Right kidney (tissue), 9 donors: ENCODE measurements around the gene RNF181.
"Not testable (repeated sequence)": the region's sequence is repeated elsewhere in the genome, so short reads cannot be mapped to it uniquely, and the experiment has no call there.

Source experiments
- DNase-seq: peaks from one replicate; pipeline ENCODE4 v3.0.0-alpha.2; 2016
- long read RNA-seq, 8 donors: transcript quantifications; one replicate each; lab custom pipeline, GENCODE V29; 2026

Gene RNF181
- long read RNA-seq, donor 1, transcript RNF181-201 (5 exons, 569 nt) = major isoform, 141 of 178 reads
- long read RNA-seq, donor 1, partial matches to known transcripts = 13 of 178 reads
- long read RNA-seq, donor 1, other reads (novel, unspliced or antisense) = 12 of 178 reads
- long read RNA-seq, donor 2, transcript RNF181-201 (5 exons, 569 nt) = major isoform, 75 of 104 reads
- long read RNA-seq, donor 2, partial matches to known transcripts = 17 of 104 reads
- long read RNA-seq, donor 2, other reads (novel, unspliced or antisense) = 7 of 104 reads
- long read RNA-seq, donor 3, transcript RNF181-201 (5 exons, 569 nt) = major isoform, 58 of 65 reads
- long read RNA-seq, donor 3, partial matches to known transcripts = 5 of 65 reads
- long read RNA-seq, donor 3, other reads (novel, unspliced or antisense) = 0 of 65 reads
- long read RNA-seq, donor 4, transcript RNF181-201 (5 exons, 569 nt) = major isoform, 81 of 148 reads
- long read RNA-seq, donor 4, transcript RNF181-204 (5 exons, 535 nt) = minor isoform, 5 of 148 reads
- long read RNA-seq, donor 4, partial matches to known transcripts = 57 of 148 reads
- long read RNA-seq, donor 4, other reads (novel, unspliced or antisense) = 5 of 148 reads
- long read RNA-seq, donor 5, transcript RNF181-201 (5 exons, 569 nt) = major isoform, 99 of 106 reads
- long read RNA-seq, donor 5, partial matches to known transcripts = 0 of 106 reads
- long read RNA-seq, donor 5, other reads (novel, unspliced or antisense) = 0 of 106 reads
- long read RNA-seq, donor 6, transcript RNF181-201 (5 exons, 569 nt) = major isoform, 94 of 114 reads
- long read RNA-seq, donor 6, partial matches to known transcripts = 11 of 114 reads
- long read RNA-seq, donor 6, other reads (novel, unspliced or antisense) = 6 of 114 reads
- long read RNA-seq, donor 7, transcript RNF181-204 (5 exons, 535 nt) = minor isoform, 7 of 173 reads
- long read RNA-seq, donor 7, transcript RNF181-201 (5 exons, 569 nt) = major isoform, 134 of 173 reads
- long read RNA-seq, donor 7, partial matches to known transcripts = 19 of 173 reads
- long read RNA-seq, donor 7, other reads (novel, unspliced or antisense) = 9 of 173 reads
- long read RNA-seq, donor 8, transcript RNF181-204 (5 exons, 535 nt) = minor isoform, 6 of 101 reads
- long read RNA-seq, donor 8, transcript RNF181-201 (5 exons, 569 nt) = major isoform, 75 of 101 reads
- long read RNA-seq, donor 8, transcript RNF181-205 (4 exons, 559 nt) = minor isoform, 6 of 101 reads
- long read RNA-seq, donor 8, partial matches to known transcripts = 6 of 101 reads
- long read RNA-seq, donor 8, other reads (novel, unspliced or antisense) = 7 of 101 reads

DNA sequence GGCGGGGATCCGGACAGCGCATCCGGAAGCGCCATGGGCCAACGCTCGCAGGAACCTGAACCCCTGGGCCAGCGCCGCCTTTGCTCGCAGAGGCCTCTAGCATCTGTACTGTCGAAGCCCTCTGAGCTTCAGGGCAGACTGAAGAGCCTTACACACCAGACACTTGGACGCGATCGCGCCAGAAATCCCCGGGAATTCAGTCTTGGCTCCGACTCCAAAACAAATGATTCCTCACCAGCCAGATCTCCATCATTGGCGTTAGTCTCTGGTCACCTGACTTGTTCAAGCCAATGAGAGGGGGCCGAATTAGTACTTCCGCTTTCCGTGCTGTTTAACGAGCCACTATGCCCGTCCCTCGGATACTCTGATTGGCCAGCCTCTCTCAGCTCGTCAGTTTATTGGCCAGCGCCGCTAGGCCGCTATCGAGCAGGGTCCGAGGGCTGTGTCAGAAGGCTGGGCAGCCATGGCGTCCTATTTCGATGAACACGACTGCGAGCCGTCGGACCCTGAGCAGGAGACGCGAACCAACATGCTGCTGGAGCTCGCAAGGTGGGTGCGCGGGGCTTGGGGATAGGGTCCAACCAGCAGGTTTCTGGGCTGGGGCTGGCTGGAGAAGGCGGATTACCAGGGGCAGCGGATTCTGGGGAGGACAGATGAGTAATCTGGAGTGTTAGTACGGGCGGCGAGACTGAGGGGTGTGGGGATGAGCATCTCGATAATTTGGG, at the start of gene RNF181:
RNF181 (plus strand) TSS at position 445 of the 725 bp plus-strand sequence; CDS start at position 464, 19 bp downstream.
- peak; percentile 88 for DNase-seq

GRCh38 chr2:85545780-85546240, 49.7 kb upstream of the RNF181 start:
- DNase-seq = no peak

- DNase-seq = no peak
Observed at GRCh38 chr2:85547089-85547858, 48.3 kb upstream of the RNF181 start.

GRCh38 chr2:85547859-85548607, 47.5 kb upstream of the RNF181 start:
- no peak for DNase-seq

DNA sequence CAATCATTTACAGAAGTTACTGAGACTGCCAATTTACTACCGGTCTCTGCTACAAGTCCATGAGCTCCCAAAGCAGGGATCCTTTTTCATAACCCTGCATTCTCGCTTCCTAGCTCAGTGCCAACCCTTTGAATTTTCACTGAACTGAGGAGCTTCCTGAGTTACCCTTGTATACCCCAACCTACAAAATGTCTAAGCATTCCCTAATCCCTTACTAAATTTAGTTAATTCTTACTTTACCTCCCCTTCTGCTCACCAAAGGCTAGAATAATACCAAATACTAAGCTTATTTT, 47.0 kb upstream of the RNF181 start:
- DNase-seq = no peak

- DNase-seq = no peak
Observed at GRCh38 chr2:85549095-85549494, 46.5 kb upstream of the RNF181 start.

- no peak for DNase-seq
Observed at GRCh38 chr2:85549826-85550225, 45.7 kb upstream of the RNF181 start.

DNA sequence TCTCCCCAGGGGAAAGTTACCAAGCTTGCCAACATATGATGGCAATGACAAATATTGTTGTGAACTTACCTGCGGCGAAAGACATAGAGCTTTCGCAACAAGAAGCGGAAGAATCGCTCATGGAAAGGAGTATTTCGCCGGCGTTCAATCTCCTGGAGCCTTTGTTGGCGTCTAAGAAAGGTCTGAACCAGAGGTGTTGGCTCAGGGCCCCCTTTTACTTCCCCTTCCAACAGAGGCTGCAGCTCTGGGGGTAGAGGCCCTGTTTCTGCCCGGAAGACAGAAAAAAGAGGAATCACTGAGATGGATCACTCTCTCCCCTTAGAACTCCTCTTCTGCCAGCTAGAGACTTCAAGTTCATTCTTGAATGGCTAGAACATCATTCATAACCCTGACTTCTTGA, 45.1 kb upstream of the RNF181 start:
- no peak for DNase-seq

DNA sequence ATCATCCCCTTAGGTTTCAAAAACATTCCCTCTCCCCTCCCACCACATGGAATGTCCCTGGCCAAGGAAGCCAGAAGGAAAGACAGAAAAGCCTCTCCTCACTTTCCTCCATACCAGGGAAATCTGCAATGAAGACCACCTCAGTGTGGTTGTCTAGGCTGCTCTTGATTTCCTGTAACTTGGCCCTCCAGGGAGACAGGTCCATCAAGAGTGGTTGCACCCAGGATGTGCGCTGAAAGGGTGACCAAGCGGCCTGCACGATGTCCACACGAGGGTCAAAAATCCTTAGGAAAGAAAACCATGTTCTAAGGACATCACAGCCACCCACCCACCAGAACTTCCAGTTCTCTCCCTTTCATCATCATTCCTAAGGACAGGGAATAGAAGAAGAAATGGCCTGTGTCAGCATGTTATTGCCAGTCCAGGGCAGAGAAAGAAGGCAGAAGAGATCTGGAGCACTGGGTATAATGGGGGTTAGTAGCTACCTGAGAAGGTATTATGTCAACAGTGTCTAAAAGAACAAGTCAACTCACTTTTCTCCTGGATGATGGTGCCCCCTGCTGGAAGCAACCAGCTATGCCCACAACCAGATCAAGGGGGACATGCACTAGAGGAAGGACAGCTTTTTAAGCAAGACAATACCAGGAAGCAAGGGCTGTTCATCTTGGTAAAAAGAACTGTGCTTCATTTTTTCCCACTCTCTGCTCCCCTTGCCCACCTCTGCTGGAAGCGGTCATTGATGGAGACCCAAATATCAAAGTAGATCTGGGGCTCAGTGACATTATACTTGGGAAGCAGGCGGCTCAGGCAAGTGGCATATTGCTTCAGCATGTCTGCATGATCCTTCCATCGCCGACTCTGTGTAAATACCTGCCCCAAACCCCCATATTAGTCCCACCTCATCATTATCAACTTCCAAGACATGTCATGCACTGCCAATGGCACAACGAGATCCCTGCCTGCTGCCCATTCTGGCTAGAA, 43.6 kb upstream of the RNF181 start:
- DNase-seq = peak; percentile 58

- no peak for DNase-seq
Observed at GRCh38 chr2:85553184-85553583, 42.4 kb upstream of the RNF181 start.

- no peak for DNase-seq
Observed at GRCh38 chr2:85554980-85555612, 40.4 kb upstream of the RNF181 start.

DNA sequence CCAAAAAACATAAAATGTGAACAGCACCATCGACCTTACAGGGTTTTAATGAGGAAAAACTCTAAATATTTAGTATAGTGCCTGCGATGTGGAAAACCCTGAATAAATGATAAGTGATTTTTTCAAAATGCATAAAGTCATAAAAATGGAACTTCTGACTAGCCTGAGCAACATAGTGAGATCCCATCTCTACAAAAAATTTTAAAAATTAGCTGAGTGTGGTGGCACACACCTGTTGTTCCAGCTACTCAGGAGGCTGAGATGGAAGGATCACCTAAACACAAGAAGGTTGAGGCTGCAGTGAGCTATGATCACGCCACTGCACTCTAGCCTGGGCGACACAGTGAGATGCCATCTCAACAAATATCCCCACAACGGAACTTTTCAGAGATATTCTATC, 38.4 kb upstream of the RNF181 start:
- no peak for DNase-seq

DNA sequence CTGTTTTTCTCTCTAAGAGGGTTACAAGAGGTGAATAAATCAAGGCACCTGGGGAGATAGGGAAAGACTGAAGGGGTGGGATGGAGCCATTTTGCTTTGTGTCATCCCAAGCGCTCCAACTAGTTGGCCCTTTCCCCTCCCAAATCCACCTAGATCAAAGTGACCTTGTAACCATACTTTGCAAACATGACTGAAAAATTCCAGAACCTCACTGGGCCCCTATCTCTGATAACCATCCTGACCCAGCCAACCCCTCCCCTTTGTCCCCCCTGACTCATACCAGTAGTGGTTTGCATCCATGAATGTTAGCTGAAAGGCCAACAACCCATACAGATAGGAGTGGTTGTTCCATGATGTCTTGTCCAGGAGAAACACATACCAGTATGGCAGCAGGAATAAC, 37.4 kb upstream of the RNF181 start:
- DNase-seq = no peak

- DNase-seq = not testable (repeated sequence)
Observed at GRCh38 chr2:85560403-85560726, 35.2 kb upstream of the RNF181 start.

GRCh38 chr2:85560812-85561279, 34.7 kb upstream of the RNF181 start:
- DNase-seq = peak; percentile 35

GRCh38 chr2:85561280-85562212, 34.0 kb upstream of the RNF181 start, which contains the start of gene GGCX:
TSS of gene GGCX (minus strand) at chr2:85561493. CDS start at chr2:85561428, 65 bp downstream.
- DNase-seq = peak; percentile 91

- DNase-seq = no peak
Observed at GRCh38 chr2:85564144-85564563, 31.4 kb upstream of the RNF181 start.
